Measurements from ENCODE around the gene SLC15A3. TPM values are rescaled to one million over a fixed set of nuclear protein-coding genes. Genes with fewer than 3 reads are reported as not detected.

Gene SLC15A3
- total RNA-seq, 4 donors from 2014 or later, result 6.3 to 16.5 (median 8.9) TPM

DNA sequence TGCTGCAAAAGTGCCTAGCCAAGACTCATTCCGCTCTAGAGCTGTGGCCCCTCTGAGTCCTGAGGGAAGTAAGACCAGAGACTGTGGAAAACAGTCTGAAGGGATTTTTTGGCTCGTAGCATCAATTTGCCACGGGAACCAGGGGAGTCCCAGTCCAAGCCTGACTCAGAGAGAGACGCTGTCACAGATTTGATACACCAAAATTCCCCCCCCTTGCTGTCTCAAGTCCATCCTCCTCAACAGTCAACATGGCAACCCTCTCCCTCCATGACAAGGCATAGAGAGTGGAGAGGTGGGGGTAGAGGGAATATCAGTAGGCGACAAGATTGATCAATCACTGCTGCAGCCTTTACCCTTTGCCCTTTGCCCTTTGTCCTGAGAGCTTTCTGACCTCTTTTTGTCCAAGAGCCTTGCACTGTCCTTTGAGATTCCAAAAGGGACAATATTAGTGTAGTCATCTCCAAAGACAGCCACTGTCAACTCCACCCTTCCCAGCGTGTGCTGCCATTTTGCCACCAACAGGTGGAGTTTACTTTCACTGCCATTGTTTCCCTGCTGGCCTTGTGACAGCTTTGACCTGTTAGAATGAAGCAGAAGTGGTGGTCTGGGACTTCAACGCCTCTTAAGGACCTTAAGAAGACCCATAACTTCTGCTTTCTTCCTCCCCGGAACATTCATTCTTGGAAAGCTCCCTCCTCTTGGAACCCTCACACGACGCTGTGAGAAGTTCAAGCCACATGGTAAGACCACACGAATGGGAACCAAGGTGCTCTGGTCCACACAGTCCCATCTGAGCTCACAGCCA, 7.3 kb downstream of the SLC15A3 start:
- DNase-seq, result no peak
- WGBS, 2 donors, result 86 to 91% methylated on average over 11 of the region's 11 CpGs
- Histone ChIP-seq H3K4me3 (replicated peaks in 1 of 3) (no peak overlapping the region), H3K9me3 (no peaks in the 10 kb centered on the region), H3K4me1 (peaks cover 0 to 17% of the 10 kb centered on the region in 2 donors), H3K27me3 (no peaks in the 10 kb centered on the region), H3K36me3 (no peaks in the 10 kb centered on the region), H3K27ac (no peak overlapping the region)
- TF ChIP-seq CTCF (IDR thresholded peaks at IDR 0.05), result no peak
- no peak for TF ChIP-seq POLR2A (IDR thresholded peaks at IDR 0.05)
- intact Hi-C loops (cut with DNase I), result no loop called here

DNA sequence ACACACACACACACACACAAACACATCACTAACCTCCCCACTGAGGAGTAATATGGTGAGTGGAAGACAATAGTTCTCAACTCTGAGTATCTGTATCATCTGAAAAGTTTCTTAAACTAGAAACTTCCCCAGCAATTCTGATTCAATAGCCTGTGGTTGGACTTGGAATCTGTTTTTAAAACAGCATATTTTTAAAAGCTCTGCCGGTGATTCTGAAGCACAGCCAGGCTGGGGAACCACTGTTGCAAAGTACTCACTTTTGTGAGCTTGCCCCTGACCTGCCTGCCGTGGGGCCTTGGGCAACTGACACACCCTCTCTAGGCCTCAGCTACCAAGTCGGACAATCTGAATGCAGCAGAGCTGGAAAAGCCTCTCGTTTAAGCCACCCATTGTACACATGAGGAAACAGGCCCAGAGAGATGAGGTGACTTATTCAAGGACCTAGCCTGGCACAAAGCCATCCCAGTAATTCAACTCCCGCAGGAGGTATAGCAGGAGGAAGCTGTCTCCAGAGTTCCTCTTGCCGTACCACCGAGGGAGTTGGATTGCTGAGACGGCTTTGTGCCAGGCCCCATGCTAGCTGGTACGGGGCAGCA, 8.9 kb downstream of the SLC15A3 start:
- H3K9me3 ChIP-seq, result no peaks in the 10 kb centered on the region
- H3K27ac ChIP-seq, result peak overlapping the region in 1 of 3 donors; percentile 56
- peak; percentile 54 to 62 for DNase-seq
- TF ChIP-seq POLR2A (IDR thresholded peaks at IDR 0.05), result no peak
- 25 to 39% methylated on average over 8 of the region's 9 CpGs for WGBS, 2 donors
- H3K27me3 ChIP-seq, result no peaks in the 10 kb centered on the region
- peaks cover 0 to 18% of the 10 kb centered on the region in 2 donors for H3K4me1 ChIP-seq
- H3K4me3 ChIP-seq (replicated peaks in 1 of 3), result no peak overlapping the region
- intact Hi-C loops (cut with DNase I), result no loop called here
- no peaks in the 10 kb centered on the region for H3K36me3 ChIP-seq

DNA sequence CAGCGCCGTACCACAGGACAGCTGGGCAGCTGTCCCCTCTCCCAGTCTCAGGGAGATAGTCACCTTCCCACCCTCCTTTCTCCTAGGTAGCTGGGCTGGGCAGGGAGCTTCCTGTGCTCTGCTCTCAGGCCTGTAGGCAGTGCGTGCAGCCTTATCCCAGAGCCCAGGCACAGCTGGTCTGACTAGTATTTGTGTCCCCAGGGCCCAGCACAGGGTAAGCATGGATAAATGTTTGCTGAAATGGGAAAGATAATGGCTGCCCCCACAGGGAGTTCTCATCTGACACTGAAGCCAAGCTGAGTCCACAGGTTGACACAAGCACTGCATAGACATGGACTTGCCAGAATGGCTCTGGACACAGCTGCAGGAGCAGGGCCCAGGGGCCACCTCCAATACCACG, 9.8 kb downstream of the SLC15A3 start:
- no peak for DNase-seq
- Histone ChIP-seq H3K4me3 (replicated peaks in 1 of 3) (no peak overlapping the region), H3K27me3 (no peaks in the 10 kb centered on the region), H3K27ac (peak overlapping the region in 1 of 3 donors; percentile 56), H3K4me1 (peaks cover 0 to 18% of the 10 kb centered on the region in 2 donors), H3K9me3 (no peaks in the 10 kb centered on the region), H3K36me3 (no peaks in the 10 kb centered on the region)
- intact Hi-C loops (cut with DNase I), result no loop called here
- 80 to 89% methylated on average over 2 to 4 of the region's 4 CpGs for WGBS, 2 donors
- TF ChIP-seq POLR2A (IDR thresholded peaks at IDR 0.05), result no peak
- no peak for TF ChIP-seq CTCF (IDR thresholded peaks at IDR 0.05)

DNA sequence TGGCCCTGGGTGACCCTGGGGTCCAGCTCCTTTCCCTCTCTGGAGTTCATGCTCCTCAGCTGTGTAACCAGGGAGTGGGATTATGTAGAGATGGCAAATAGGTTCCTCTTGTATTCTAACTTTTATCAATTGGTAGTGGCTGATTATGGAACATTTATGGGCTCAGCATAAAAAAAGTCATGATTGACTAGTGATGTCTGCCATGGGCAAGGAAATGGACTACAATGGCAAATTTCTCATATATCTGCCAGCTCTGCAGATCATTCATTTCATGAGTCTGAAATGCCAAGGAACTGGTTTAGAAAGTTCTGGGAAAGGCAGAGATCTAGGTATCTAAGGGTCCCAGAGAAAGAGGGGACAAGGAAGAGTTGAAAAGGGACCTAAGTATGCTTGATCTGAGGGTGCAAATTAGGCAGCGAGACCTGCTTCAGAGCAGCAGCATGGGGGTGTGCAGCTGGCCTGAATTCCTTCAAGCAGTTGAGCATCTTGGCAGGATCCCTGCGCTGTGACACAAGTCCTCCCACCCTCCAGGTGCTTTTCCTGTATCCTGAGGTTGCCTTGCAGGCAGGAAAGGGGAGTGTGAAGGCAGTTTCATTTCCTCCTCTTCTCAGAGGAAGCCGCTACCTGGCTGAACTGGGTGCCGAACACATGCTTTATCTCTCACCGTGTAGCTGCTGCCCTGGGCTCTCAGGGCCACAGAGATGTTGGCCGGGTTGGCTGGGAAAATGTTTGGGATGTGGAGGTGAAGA, 10.4 kb downstream of the SLC15A3 start:
- Histone ChIP-seq H3K4me1 (peaks cover 0 to 20% of the 10 kb centered on the region in 2 donors), H3K4me3 (replicated peaks in 1 of 3) (no peak overlapping the region), H3K36me3 (no peaks in the 10 kb centered on the region), H3K9me3 (no peaks in the 10 kb centered on the region), H3K27ac (no peak overlapping the region), H3K27me3 (no peaks in the 10 kb centered on the region)
- DNase-seq, result no peak
- TF ChIP-seq POLR2A (IDR thresholded peaks at IDR 0.05) (no peak), CTCF (IDR thresholded peaks at IDR 0.05) (no peak)
- intact Hi-C loops (cut with DNase I), result no loop called here
- WGBS, 2 donors, result 83 to 91% methylated on average over 6 of the region's 6 CpGs

GRCh38 chr11:60939855-60940254, 12.1 kb downstream of the SLC15A3 start:
- intact Hi-C loops (cut with DNase I), result no loop called here

More at GRCh38 chr11:60939855-60940254, 12.1 kb downstream of the SLC15A3 start:
- Histone ChIP-seq H3K27me3 (no peaks in the 10 kb centered on the region), H3K36me3 (no peaks in the 10 kb centered on the region), H3K9me3 (no peaks in the 10 kb centered on the region), H3K27ac (no peak overlapping the region), H3K4me3 (replicated peaks in 1 of 3) (no peak overlapping the region), H3K4me1 (peaks cover 0 to 22% of the 10 kb centered on the region in 2 donors)
- DNase-seq, result no peak
- WGBS, 2 donors, result 45% methylated on average over 2 of the region's 2 CpGs
- TF ChIP-seq POLR2A (IDR thresholded peaks at IDR 0.05), result no peak
- no peak for TF ChIP-seq CTCF (IDR thresholded peaks at IDR 0.05)

All from thyroid gland (tissue), 4 donors.